HG03575 (cell line): ENCODE results near the gene FOCAD.
A peak's percentile ranks its signal among the peaks of the same experiment; 100 is the strongest.
"Not testable (repeated sequence)": the region's sequence is repeated elsewhere in the genome, so short reads cannot be mapped to it uniquely, and the experiment has no call there.

ENCODE experiments used
- ATAC-seq: cut with Tn5 transposase; IDR thresholded peaks from one replicate; pipeline ENCODE4 v1.9.1; 2021; ENCODE audit not compliant: unreplicated experiment, insufficient number of reproducible peaks, low FRiP score; ENCODE audit errors: extremely low read depth

The FOCAD gene

DNA sequence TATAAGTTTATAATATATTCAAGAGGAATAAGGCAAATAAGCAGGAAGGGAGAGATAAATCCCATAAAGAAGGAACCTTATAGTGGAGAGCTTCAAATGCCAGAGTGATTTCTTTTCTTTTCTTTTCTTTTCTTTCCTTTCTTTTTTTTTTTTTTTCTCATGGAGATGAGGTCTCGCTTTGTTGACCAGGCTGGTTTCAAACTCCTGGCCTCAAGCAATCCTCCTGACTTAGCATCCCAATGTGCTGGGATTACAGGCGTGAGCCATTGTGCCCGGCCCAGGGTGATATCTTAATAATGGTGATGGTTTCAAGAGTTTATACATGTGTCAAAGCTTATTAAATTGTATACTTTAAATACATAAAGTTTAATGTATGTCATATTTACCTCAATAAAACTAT, 19.6 kb upstream of the FOCAD start:
- ATAC-seq: no peak

DNA sequence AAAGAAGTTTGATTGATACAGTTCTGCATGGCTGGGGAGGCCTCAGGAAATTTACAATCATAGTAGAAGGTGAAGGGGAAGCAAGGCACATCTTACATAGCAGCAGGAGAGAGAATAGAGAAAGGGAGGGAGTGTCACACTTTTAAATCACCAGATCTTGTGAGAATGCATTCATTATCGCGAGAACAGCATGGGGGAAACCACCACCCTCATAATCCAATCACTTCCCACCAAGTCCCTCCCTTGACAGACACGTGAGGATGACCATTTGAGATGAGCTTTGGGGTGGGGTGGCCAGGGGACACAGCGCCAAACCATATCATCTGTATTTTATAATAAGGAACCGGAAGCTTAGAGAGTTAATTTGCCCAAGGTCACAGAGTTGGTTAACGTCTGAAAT, 13.7 kb upstream of the FOCAD start:
- ATAC-seq: no peak

DNA sequence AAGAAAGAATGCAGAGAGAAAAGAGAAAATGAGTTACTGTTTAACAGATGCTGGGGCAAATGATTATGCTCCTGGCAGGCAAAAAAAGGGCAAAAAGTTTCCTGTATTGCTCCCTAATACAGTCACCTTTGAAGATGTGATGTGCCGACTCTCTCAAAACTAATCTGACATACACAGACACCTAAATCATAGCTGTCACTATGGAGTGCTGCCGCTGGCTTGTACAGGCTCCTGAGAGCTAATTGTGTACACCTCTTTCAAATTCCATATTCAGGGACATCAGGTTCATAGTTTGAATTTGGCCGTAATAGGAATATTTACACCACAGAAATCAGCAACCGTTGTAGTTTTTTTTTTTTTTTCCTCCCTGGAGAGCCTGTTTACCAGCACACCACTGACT, 12.4 kb upstream of the FOCAD start:
- ATAC-seq: no peak

DNA sequence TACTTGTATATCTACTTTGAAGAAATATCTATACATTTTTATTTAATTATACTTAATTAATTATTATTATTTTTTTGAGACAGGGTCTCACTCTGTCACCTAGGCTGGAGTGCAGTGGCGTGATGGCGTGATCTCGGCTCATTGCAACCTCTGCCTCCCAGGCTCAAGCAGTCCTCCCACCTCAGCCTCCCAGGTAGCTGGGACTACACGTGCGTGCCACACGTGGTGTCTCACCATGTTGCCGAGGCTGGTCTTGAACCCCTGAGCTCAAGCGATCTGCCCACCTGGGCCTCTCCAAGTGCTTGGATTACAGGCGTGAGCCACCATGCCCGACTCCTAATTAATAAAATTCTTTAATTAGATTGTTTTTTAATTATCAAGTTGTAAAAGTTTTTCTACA, 10.5 kb upstream of the FOCAD start:
- not testable (repeated sequence) for ATAC-seq

GRCh38 chr9:20681467-20681866, 2.6 kb upstream of the FOCAD start:
- no peak for ATAC-seq

DNA sequence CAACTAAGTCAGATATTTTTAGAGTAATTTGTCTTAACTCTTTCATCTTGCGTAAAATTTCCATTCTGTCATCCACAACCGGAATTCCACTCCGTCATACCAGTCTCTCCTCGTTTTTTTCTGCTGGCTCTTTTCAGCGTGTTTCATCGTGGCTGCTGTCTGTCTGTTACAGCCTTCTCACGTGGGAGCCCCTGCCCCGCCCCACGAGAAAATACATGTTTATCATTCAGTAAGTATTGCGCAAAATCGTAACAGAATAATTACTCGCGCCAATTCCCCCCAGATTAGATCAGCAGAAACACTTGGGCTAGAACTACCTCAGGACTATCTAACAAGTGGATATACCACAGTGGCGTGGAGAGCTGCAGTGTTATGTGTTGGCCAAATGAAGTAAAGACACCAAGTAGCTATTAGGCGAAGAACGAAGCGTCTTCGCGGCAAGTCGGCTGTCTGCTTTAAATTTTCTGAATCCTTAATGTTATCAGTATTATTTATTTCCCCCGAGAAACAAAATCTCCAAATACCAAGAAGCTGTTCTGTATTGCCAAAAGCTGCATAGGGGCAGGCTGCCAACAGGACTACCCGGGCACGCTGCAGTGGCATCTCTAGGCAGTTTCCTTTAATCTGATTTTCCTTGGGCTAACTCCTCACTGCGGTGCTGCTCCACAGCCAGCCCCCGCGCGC, 566 bp upstream of the FOCAD start:
- ATAC-seq: peak; percentile 10

DNA sequence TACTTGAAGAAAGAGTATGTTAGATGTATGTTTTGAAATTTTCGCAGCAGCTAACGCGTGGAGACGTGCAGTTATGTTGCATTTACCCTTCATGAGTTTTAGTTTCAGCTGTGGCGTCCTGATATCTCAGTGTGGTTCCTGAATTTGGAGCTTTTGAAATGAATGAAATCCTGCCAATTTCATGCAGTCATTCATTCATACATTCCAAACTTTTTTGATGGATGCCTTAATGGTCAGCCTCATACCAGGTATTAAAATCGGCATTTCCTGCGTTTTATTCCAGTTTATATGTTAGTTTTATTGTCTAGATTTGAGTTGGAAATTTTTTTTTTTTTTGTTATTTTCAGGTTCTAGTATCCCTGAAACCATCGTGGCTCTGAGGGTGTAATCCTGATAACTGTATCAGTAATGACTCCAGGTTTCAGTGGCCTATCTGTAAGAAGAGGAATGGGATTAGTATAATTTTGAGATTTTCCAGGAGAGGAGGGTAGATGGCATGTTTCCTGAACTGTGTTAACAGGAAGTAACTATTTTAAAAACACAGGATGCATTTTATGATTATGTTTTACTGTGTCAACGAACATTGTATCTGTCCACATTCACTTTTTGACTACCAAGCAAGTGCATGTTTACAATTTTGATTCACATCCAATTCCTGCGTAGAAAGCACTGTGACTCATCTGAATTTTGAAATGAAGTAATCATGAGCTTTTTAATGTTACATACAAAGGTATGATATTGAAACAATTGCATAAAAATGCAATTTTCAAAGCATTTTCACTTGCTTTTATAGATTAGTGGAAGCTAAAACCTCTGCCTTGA, 1.0 kb downstream of the FOCAD start:
- ATAC-seq: no peak

GRCh38 chr9:20685769-20686168, 1.7 kb downstream of the FOCAD start:
- no peak for ATAC-seq

DNA sequence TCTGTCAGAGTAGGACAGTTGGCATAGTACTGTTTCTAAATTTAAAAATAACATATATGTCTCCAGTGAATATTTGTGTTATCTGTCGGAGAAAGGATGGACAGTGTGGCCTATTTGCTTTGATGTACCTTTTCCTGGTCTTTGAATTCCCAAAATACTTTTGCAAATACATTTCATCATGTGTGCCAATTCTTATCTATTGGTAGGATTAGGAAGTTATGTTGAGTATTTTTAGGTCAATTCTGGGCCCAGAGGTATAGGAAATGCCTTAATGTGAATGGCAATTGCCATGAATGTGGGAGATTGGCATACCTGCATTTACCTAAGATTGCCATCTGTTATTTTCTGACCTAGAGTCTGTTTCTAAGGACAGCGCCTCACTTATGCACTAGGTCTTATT, 5.8 kb downstream of the FOCAD start:
- ATAC-seq: no peak

DNA sequence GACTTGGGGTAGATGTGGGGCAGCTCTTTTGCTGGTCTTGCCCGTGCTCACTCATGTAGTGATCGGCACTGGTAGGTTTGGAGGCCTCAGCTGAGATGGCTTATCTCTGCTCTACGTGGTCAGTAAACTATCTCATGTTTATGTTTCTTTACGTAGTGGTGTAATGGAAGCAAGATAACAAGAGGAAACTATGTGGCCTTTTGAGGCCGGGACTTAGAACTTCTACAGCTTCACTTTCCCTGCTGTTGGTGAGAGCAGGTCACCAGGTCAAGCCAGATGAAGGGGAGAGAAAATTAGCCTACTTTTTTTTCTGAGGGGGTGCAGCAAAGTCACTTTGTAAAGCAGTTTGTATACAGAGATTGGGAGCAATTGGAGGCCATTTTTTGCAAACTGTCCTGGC, 8.5 kb downstream of the FOCAD start:
- ATAC-seq: no peak

GRCh38 chr9:20693068-20693467, 9.0 kb downstream of the FOCAD start:
- ATAC-seq: no peak

DNA sequence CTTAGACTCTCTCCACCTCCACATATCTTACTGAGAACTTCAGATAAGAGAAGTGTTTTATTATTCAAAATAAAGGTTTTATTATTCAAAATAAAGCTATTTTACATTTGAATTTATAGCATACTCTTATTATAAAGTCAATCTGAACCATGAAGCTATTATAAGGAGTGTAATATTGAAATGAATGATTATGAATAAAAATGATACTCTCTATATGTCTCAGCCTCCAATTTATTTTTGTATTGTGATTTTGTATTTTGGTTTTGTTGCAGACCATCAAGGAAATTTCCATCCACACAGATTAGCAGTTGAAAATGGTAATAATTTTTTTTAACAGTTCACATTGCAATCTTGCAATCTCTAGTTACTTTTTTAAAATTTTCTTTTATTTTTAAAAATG, 10.2 kb downstream of the FOCAD start:
- no peak for ATAC-seq

- no peak for ATAC-seq
These were observed 13.1 kb downstream of the FOCAD start for GRCh38 chr9:20697021-20697719.

- no peak for ATAC-seq
These were observed 14.7 kb downstream of the FOCAD start for GRCh38 chr9:20698782-20699181.

DNA sequence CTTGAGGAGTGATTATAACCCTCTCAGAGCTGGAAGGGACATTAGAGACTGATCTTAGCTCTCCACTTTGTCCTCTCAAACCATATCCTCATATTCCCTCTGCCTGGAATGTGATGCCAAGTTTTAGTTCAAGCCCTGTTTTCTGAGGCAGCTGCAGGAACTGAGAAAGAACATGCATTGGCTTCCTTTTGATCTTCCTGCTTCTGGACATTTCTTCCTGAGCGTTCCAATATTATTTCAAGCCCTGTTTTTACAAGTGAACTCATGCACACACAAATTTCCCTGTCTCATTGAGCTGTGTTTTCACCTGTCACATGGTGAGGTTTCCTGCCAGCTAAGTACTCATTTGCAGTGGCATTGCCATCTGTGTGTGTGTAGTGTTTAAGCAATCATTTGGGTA, 17.0 kb downstream of the FOCAD start:
- ATAC-seq: no peak

GRCh38 chr9:20702570-20702969, 18.5 kb downstream of the FOCAD start:
- ATAC-seq: no peak

- ATAC-seq: no peak
These were observed 19.1 kb downstream of the FOCAD start for GRCh38 chr9:20703146-20703545.

DNA sequence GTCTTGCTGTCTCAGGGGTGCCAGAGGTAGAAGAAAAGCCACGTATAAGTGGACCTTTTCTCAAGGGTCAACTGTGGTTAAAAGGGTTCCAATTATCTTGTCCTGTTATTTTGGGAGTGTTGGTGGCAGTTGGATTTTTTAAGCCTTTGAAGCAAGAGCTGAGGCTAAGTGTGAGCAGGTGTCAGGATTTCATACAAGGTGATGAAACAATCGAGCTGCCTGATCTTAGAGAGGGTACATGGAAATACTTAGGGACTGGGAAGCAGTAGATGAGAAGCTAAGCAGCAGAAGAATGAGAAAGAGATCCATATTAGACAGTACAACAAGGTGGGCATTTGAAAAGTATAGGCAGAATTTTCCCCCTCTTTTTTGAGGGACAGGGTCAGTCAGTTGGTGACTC, 23.6 kb downstream of the FOCAD start:
- ATAC-seq: no peak

DNA sequence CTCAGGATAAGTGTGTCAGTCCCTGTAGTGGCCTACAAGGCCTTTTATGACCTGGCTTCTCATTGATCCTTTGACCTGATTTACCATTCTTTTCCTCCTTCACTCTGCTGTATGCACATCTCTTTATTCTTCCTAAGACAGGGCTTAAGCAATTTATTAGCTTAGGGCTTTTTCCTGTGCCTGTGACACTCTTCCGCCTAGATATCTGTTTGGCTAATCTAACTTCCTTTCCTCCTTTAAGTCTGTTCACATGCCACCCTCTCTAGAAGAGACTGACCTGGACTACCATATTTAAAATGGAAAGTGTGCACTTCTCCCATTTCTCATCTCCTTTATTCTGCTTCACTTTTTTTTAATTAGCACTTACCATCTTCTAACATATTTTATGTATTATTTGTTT, 29.1 kb downstream of the FOCAD start:
- ATAC-seq: no peak
